Forelimb muscle (tissue), 1 donor: ENCODE data around the gene CD63. TPM values are rescaled to one million over a fixed set of nuclear protein-coding genes. Genes with fewer than 3 reads are reported as not detected.

Experiments used
- DNase-seq: peaks from one replicate; pipeline ENCODE4 v3.0.0-alpha.2; 2013; ENCODE audit warnings: low read depth
- polyA plus RNA-seq: library from polyadenylated mRNA; unstranded; fragments of 120-200 nt; gene quantifications from one replicate; pipeline ENCODE4 v1.2.1, GENCODE V29; 2013; ENCODE audit not compliant: insufficient read length

CD63 gene
- polyA plus RNA-seq, 1 donor, result 770 TPM

GRCh38 chr12:55706568-55707218, 22.1 kb downstream of the CD63 start:
- DNase-seq, result no peak

GRCh38 chr12:55705782-55706402, 22.9 kb downstream of the CD63 start:
- DNase-seq, result no peak

- DNase-seq, result no peak
Measured at GRCh38 chr12:55704824-55705718, 23.7 kb downstream of the CD63 start.

GRCh38 chr12:55703901-55704761, 24.7 kb downstream of the CD63 start:
- no peak for DNase-seq

- no peak for DNase-seq
Measured at GRCh38 chr12:55703288-55703687, 25.5 kb downstream of the CD63 start.

GRCh38 chr12:55702861-55703260, 25.9 kb downstream of the CD63 start:
- no peak for DNase-seq

GRCh38 chr12:55700255-55701018, 28.4 kb downstream of the CD63 start:
- no peak for DNase-seq

GRCh38 chr12:55699471-55700055, 29.2 kb downstream of the CD63 start:
- no peak for DNase-seq

GRCh38 chr12:55698965-55699364, 29.8 kb downstream of the CD63 start:
- no peak for DNase-seq

GRCh38 chr12:55698241-55698955, 30.4 kb downstream of the CD63 start:
- DNase-seq, result no peak

- DNase-seq, result no peak
Measured at GRCh38 chr12:55697686-55698085, 31.1 kb downstream of the CD63 start.

GRCh38 chr12:55696796-55697462, 31.9 kb downstream of the CD63 start:
- DNase-seq, result no peak

- DNase-seq, result no peak
Measured at GRCh38 chr12:55696141-55696540, 32.7 kb downstream of the CD63 start.

- DNase-seq, result no peak
Measured at GRCh38 chr12:55695349-55695748, 33.5 kb downstream of the CD63 start.

- no peak for DNase-seq
Measured at GRCh38 chr12:55694651-55695050, 34.2 kb downstream of the CD63 start.

- no peak for DNase-seq
Measured at GRCh38 chr12:55694188-55694515, 34.7 kb downstream of the CD63 start.

GRCh38 chr12:55693323-55694187, 35.3 kb downstream of the CD63 start:
- no peak for DNase-seq

- DNase-seq, result no peak
Measured at GRCh38 chr12:55692631-55693322, 36.0 kb downstream of the CD63 start.
